ENCODE measurements around the gene DCBLD1. TPM values are rescaled to one million over a fixed set of nuclear protein-coding genes. Genes with fewer than 3 reads are reported as not detected.
"Not testable (repeated sequence)": the region's sequence is repeated elsewhere in the genome, so short reads cannot be mapped to it uniquely, and the experiment has no call there.

DCBLD1 gene
- total RNA-seq, 1 donor from 2014 or later: 64.8 TPM

- DNase-seq (ENCODE audit: low read depth) (no peak), FAIRE-seq (no peak)
- H3K27me3 ChIP-seq (ENCODE audit: control insufficient read depth, insufficient read depth, low read length): no peaks in the 10 kb centered on the region
- TF ChIP-seq, protein P1, sequence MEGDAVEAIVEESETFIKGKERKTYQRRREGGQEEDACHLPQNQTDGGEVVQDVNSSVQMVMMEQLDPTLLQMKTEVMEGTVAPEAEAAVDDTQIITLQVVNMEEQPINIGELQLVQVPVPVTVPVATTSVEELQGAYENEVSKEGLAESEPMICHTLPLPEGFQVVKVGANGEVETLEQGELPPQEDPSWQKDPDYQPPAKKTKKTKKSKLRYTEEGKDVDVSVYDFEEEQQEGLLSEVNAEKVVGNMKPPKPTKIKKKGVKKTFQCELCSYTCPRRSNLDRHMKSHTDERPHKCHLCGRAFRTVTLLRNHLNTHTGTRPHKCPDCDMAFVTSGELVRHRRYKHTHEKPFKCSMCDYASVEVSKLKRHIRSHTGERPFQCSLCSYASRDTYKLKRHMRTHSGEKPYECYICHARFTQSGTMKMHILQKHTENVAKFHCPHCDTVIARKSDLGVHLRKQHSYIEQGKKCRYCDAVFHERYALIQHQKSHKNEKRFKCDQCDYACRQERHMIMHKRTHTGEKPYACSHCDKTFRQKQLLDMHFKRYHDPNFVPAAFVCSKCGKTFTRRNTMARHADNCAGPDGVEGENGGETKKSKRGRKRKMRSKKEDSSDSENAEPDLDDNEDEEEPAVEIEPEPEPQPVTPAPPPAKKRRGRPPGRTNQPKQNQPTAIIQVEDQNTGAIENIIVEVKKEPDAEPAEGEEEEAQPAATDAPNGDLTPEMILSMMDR (IDR thresholded peaks at IDR 0.05; ENCODE audit: insufficient read depth, low read length, severe bottlenecking): no peak
- H3K4me3 ChIP-seq (ENCODE audit: low read depth, low read length): no peak overlapping the region
- H3K36me3 ChIP-seq (ENCODE audit: control insufficient read depth, insufficient read depth, low read length): no peaks in the 10 kb centered on the region
These were observed 32.2 kb downstream of the DCBLD1 start for GRCh38 chr6:117514655-117515054.

GRCh38 chr6:117515326-117515725, 32.9 kb downstream of the DCBLD1 start:
- peaks cover 1% of the 10 kb centered on the region for H3K36me3 ChIP-seq (ENCODE audit: control insufficient read depth, insufficient read depth, low read length)
- H3K4me3 ChIP-seq (ENCODE audit: low read depth, low read length): no peak overlapping the region
- TF ChIP-seq, protein P1 (IDR thresholded peaks at IDR 0.05; ENCODE audit: insufficient read depth, low read length, severe bottlenecking): no peak
- DNase-seq (ENCODE audit: low read depth) (no peak), FAIRE-seq (no peak)
- H3K27me3 ChIP-seq (ENCODE audit: control insufficient read depth, insufficient read depth, low read length): no peaks in the 10 kb centered on the region

DNA sequence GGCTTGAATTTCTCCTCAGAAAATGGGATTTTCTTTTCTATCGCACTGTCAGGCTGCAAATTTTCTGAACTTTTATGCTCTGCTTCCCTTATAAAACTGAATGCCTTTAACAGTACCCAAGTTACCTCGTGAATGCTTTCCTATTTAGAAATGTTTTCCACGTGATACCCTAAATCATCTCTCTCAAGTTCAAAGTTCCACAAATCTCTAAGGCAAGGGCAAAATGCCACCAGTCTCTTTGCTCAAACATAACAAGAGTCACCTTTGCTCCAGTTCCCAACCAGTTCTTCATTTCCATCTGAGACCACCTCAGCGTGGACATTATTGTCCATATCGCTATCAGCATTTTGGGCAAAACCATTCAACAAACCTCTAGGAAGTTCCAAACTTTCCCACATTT, 35.5 kb downstream of the DCBLD1 start:
- H3K36me3 ChIP-seq (ENCODE audit: control insufficient read depth, insufficient read depth, low read length): not testable (repeated sequence)

GRCh38 chr6:117518870-117519269, 36.4 kb downstream of the DCBLD1 start:
- DNase-seq (ENCODE audit: low read depth) (no peak), FAIRE-seq (no peak)
- Histone ChIP-seq H3K4me3 (ENCODE audit: low read depth, low read length) (no peak overlapping the region), H3K36me3 (ENCODE audit: control insufficient read depth, insufficient read depth, low read length) (peaks cover 1% of the 10 kb centered on the region), H3K27me3 (ENCODE audit: control insufficient read depth, insufficient read depth, low read length) (no peaks in the 10 kb centered on the region)
- TF ChIP-seq, protein P1 (IDR thresholded peaks at IDR 0.05; ENCODE audit: insufficient read depth, low read length, severe bottlenecking): no peak

More for the DNA sequence above, 35.5 kb downstream of the DCBLD1 start:
- not testable (repeated sequence) for FAIRE-seq; H3K4me3 ChIP-seq (ENCODE audit: low read depth, low read length); DNase-seq (ENCODE audit: low read depth); H3K27me3 ChIP-seq (ENCODE audit: control insufficient read depth, insufficient read depth, low read length)

- no peak for FAIRE-seq
- TF ChIP-seq, protein P1 (IDR thresholded peaks at IDR 0.05; ENCODE audit: insufficient read depth, low read length, severe bottlenecking): no peak
- Histone ChIP-seq H3K27me3 (ENCODE audit: control insufficient read depth, insufficient read depth, low read length) (no peaks in the 10 kb centered on the region), H3K36me3 (ENCODE audit: control insufficient read depth, insufficient read depth, low read length) (peaks cover 1% of the 10 kb centered on the region), H3K4me3 (ENCODE audit: low read depth, low read length) (no peak overlapping the region)
- DNase-seq (ENCODE audit: low read depth): no peak
These were observed 38.3 kb downstream of the DCBLD1 start for GRCh38 chr6:117520603-117521395.

- FAIRE-seq: no peak
- Histone ChIP-seq H3K4me3 (ENCODE audit: low read depth, low read length) (no peak overlapping the region), H3K36me3 (ENCODE audit: control insufficient read depth, insufficient read depth, low read length) (peaks cover 1% of the 10 kb centered on the region), H3K27me3 (ENCODE audit: control insufficient read depth, insufficient read depth, low read length) (no peaks in the 10 kb centered on the region)
- DNase-seq (ENCODE audit: low read depth): no peak
- TF ChIP-seq, protein P1 (IDR thresholded peaks at IDR 0.05; ENCODE audit: insufficient read depth, low read length, severe bottlenecking): no peak
These were observed 39.5 kb downstream of the DCBLD1 start for GRCh38 chr6:117521791-117522502.
